ENCODE results near the gene CD93.

The CD93 gene

GRCh38 chr20:23106271-23106851 is 20.2 kb upstream of the CD93 start:
- peak; percentile 36 for TF ChIP-seq FOXP2 (optimal IDR thresholded peaks at IDR 0.05; ENCODE audit: borderline replicate concordance, extremely low read depth, extremely low read length, insufficient read depth)
- TF ChIP-seq TAF1 (IDR thresholded peaks at IDR 0.05; ENCODE audit: borderline replicate concordance, insufficient read depth, low read length), result no peak
- no peak for TF ChIP-seq SIN3A (IDR thresholded peaks at IDR 0.05; ENCODE audit: borderline replicate concordance, insufficient read depth, low read length)

- no peak for TF ChIP-seq SIN3A (IDR thresholded peaks at IDR 0.05; ENCODE audit: borderline replicate concordance, insufficient read depth, low read length)
These were observed 19.1 kb upstream of the CD93 start for GRCh38 chr20:23105193-23105592.

- no peak for TF ChIP-seq TAF1 (IDR thresholded peaks at IDR 0.05; ENCODE audit: borderline replicate concordance, insufficient read depth, low read length)
- no peak for TF ChIP-seq SIN3A (IDR thresholded peaks at IDR 0.05; ENCODE audit: borderline replicate concordance, insufficient read depth, low read length)
- no peak for TF ChIP-seq REST (IDR thresholded peaks at IDR 0.05; ENCODE audit: insufficient read depth in 1 of 2, low read depth in 2 of 2, low read length in 2 of 2)
- TF ChIP-seq FOXP2 (optimal IDR thresholded peaks at IDR 0.05; ENCODE audit: borderline replicate concordance, extremely low read depth, extremely low read length, insufficient read depth), result no peak
- TF ChIP-seq POLR2AphosphoS5 (IDR thresholded peaks at IDR 0.05; ENCODE audit: low read depth, low read length), result no peak
These were observed 17.3 kb upstream of the CD93 start for GRCh38 chr20:23103284-23104018.

- no peak for TF ChIP-seq TAF1 (IDR thresholded peaks at IDR 0.05; ENCODE audit: borderline replicate concordance, insufficient read depth, low read length)
- no peak for TF ChIP-seq SIN3A (IDR thresholded peaks at IDR 0.05; ENCODE audit: borderline replicate concordance, insufficient read depth, low read length)
- TF ChIP-seq REST (IDR thresholded peaks at IDR 0.05; ENCODE audit: insufficient read depth in 1 of 2, low read depth in 2 of 2, low read length in 2 of 2), result no peak
- TF ChIP-seq POLR2AphosphoS5 (IDR thresholded peaks at IDR 0.05; ENCODE audit: low read depth, low read length), result no peak
- no peak for TF ChIP-seq FOXP2 (optimal IDR thresholded peaks at IDR 0.05; ENCODE audit: borderline replicate concordance, extremely low read depth, extremely low read length, insufficient read depth)
These were observed 15.7 kb upstream of the CD93 start for GRCh38 chr20:23101696-23102406.

- TF ChIP-seq REST (IDR thresholded peaks at IDR 0.05; ENCODE audit: insufficient read depth in 1 of 2, low read depth in 2 of 2, low read length in 2 of 2) (no peak), POLR2AphosphoS5 (IDR thresholded peaks at IDR 0.05; ENCODE audit: low read depth, low read length) (no peak), SIN3A (IDR thresholded peaks at IDR 0.05; ENCODE audit: borderline replicate concordance, insufficient read depth, low read length) (no peak), FOXP2 (optimal IDR thresholded peaks at IDR 0.05; ENCODE audit: borderline replicate concordance, extremely low read depth, extremely low read length, insufficient read depth) (no peak), TAF1 (IDR thresholded peaks at IDR 0.05; ENCODE audit: borderline replicate concordance, insufficient read depth, low read length) (no peak)
These were observed 14.6 kb upstream of the CD93 start for GRCh38 chr20:23100720-23101107.
